ENCODE measurements around the gene PRKD1.

PRKD1 gene

GRCh38 chr14:29823816-29824215, 103.8 kb downstream of the PRKD1 start:
- no peak overlapping the region for H2AFZ ChIP-seq (ENCODE audit: low read depth, low read length)
- H3K4me1 ChIP-seq (ENCODE audit: insufficient read depth, low read length) = no peaks in the 10 kb centered on the region
- H4K20me1 ChIP-seq (ENCODE audit: insufficient read depth, low read length) = no peaks in the 10 kb centered on the region
- H3K79me2 ChIP-seq (ENCODE audit: insufficient read depth, low read length) = no peaks in the 10 kb centered on the region
- H3K27me3 ChIP-seq (ENCODE audit: insufficient read depth, low read length, poor library complexity) = no peaks in the 10 kb centered on the region
- TF ChIP-seq, protein P1, sequence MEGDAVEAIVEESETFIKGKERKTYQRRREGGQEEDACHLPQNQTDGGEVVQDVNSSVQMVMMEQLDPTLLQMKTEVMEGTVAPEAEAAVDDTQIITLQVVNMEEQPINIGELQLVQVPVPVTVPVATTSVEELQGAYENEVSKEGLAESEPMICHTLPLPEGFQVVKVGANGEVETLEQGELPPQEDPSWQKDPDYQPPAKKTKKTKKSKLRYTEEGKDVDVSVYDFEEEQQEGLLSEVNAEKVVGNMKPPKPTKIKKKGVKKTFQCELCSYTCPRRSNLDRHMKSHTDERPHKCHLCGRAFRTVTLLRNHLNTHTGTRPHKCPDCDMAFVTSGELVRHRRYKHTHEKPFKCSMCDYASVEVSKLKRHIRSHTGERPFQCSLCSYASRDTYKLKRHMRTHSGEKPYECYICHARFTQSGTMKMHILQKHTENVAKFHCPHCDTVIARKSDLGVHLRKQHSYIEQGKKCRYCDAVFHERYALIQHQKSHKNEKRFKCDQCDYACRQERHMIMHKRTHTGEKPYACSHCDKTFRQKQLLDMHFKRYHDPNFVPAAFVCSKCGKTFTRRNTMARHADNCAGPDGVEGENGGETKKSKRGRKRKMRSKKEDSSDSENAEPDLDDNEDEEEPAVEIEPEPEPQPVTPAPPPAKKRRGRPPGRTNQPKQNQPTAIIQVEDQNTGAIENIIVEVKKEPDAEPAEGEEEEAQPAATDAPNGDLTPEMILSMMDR (IDR thresholded peaks at IDR 0.05; ENCODE audit: borderline replicate concordance, extremely low read depth, low read length, poor library complexity, severe bottlenecking) = no peak
- TF ChIP-seq EZH2 (IDR thresholded peaks at IDR 0.05; ENCODE audit: borderline replicate concordance, low read depth, low read length, severe bottlenecking) = no peak
- ATAC-seq (ENCODE audit: insufficient read depth, low read depth) (no peak), DNase-seq (no peak)
- H3K4me3 ChIP-seq (ENCODE audit: low read depth in 1 of 2, low read length in 2 of 2) = no peak overlapping the region
- H3K4me2 ChIP-seq (ENCODE audit: insufficient read depth, low read length) = no peak overlapping the region
- H3K9me3 ChIP-seq (ENCODE audit: insufficient read depth, low read length, severe bottlenecking) = no peaks in the 10 kb centered on the region
- no peaks in the 10 kb centered on the region for H3K36me3 ChIP-seq (ENCODE audit: insufficient read depth, low read length)
- no peak overlapping the region for H3K9ac ChIP-seq (ENCODE audit: low read depth, low read length)
- H3K27ac ChIP-seq (ENCODE audit: low read length) = no peak overlapping the region

DNA sequence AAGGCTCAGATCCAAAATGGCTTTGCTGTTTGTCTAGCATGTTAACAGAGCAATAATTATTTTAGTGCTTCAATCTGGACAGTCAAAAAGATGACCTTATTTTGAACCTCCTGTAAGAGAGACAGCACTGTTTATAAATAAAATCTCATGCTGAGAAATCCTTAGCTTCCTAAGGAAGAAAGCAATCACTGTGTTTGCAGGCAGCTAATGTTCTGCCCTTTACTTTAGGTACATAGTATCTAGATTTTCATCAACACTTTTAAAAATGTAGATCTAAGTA, 105.3 kb downstream of the PRKD1 start:
- H3K27me3 ChIP-seq (ENCODE audit: insufficient read depth, low read length, poor library complexity) = no peaks in the 10 kb centered on the region
- no peaks in the 10 kb centered on the region for H4K20me1 ChIP-seq (ENCODE audit: insufficient read depth, low read length)
- TF ChIP-seq, protein P1 (IDR thresholded peaks at IDR 0.05; ENCODE audit: borderline replicate concordance, extremely low read depth, low read length, poor library complexity, severe bottlenecking) = no peak
- no peak for TF ChIP-seq EZH2 (IDR thresholded peaks at IDR 0.05; ENCODE audit: borderline replicate concordance, low read depth, low read length, severe bottlenecking)
- no peak overlapping the region for H3K4me2 ChIP-seq (ENCODE audit: insufficient read depth, low read length)
- no peaks in the 10 kb centered on the region for H3K79me2 ChIP-seq (ENCODE audit: insufficient read depth, low read length)
- no peak overlapping the region for H3K9ac ChIP-seq (ENCODE audit: low read depth, low read length)
- no peaks in the 10 kb centered on the region for H3K36me3 ChIP-seq (ENCODE audit: insufficient read depth, low read length)
- H3K4me3 ChIP-seq (ENCODE audit: low read depth in 1 of 2, low read length in 2 of 2) = no peak overlapping the region
- ATAC-seq (ENCODE audit: insufficient read depth, low read depth) = no peak
- no peak overlapping the region for H3K27ac ChIP-seq (ENCODE audit: low read length)
- no peak overlapping the region for H2AFZ ChIP-seq (ENCODE audit: low read depth, low read length)
- no peaks in the 10 kb centered on the region for H3K9me3 ChIP-seq (ENCODE audit: insufficient read depth, low read length, severe bottlenecking)
- H3K4me1 ChIP-seq (ENCODE audit: insufficient read depth, low read length) = no peaks in the 10 kb centered on the region
- DNase-seq = no peak

- Histone ChIP-seq H2AFZ (ENCODE audit: low read depth, low read length) (no peak overlapping the region), H3K79me2 (ENCODE audit: insufficient read depth, low read length) (no peaks in the 10 kb centered on the region), H3K9ac (ENCODE audit: low read depth, low read length) (no peak overlapping the region), H3K4me1 (ENCODE audit: insufficient read depth, low read length) (no peaks in the 10 kb centered on the region), H3K9me3 (ENCODE audit: insufficient read depth, low read length, severe bottlenecking) (no peaks in the 10 kb centered on the region), H4K20me1 (ENCODE audit: insufficient read depth, low read length) (no peaks in the 10 kb centered on the region), H3K27ac (ENCODE audit: low read length) (no peak overlapping the region), H3K36me3 (ENCODE audit: insufficient read depth, low read length) (no peaks in the 10 kb centered on the region), H3K4me2 (ENCODE audit: insufficient read depth, low read length) (no peak overlapping the region), H3K4me3 (ENCODE audit: low read depth in 1 of 2, low read length in 2 of 2) (no peak overlapping the region), H3K27me3 (ENCODE audit: insufficient read depth, low read length, poor library complexity) (no peaks in the 10 kb centered on the region)
- no peak for ATAC-seq (ENCODE audit: insufficient read depth, low read depth)
- no peak for DNase-seq
- TF ChIP-seq EZH2 (IDR thresholded peaks at IDR 0.05; ENCODE audit: borderline replicate concordance, low read depth, low read length, severe bottlenecking) = no peak
- TF ChIP-seq, protein P1 (IDR thresholded peaks at IDR 0.05; ENCODE audit: borderline replicate concordance, extremely low read depth, low read length, poor library complexity, severe bottlenecking) = no peak
These were observed 105.8 kb downstream of the PRKD1 start for GRCh38 chr14:29821661-29822429.

All from DND-41 (cell line).